Measurements from ENCODE around the gene SMCR8.

- TF ChIP-seq POLR2A (conservative IDR thresholded peaks at IDR 0.05) (no peak), CTCF (IDR thresholded peaks at IDR 0.05 in 2 of 3, conservative IDR thresholded peaks at IDR 0.05 in 1 of 3; ENCODE audit: insufficient read depth in 2 of 3, low read depth in 1 of 3, low read length in 3 of 3) (no peak), ZNF740 (CRISPR knock-in tag; IDR thresholded peaks at IDR 0.05) (no peak), ZNF740 (tag; IDR thresholded peaks at IDR 0.05) (no peak), TEAD4 (IDR thresholded peaks at IDR 0.05; ENCODE audit: low read length) (no peak), TEAD4 (CRISPR knock-in tag; IDR thresholded peaks at IDR 0.05; ENCODE audit: borderline replicate concordance) (no peak), MXI1 (IDR thresholded peaks at IDR 0.05; ENCODE audit: low read depth, low read length) (no peak), ZBTB17 (CRISPR knock-in tag; IDR thresholded peaks at IDR 0.05) (no peak), CC2D1A (IDR thresholded peaks at IDR 0.05) (no peak), TAF1 (IDR thresholded peaks at IDR 0.05; ENCODE audit: control insufficient read depth, extremely low read depth, insufficient read depth, low read length, severe bottlenecking) (no peak), STAT5B (CRISPR knock-in tag; IDR thresholded peaks at IDR 0.05) (no peak), ZNF232 (CRISPR knock-in tag; IDR thresholded peaks at IDR 0.05) (no peak), BHLHE40 (IDR thresholded peaks at IDR 0.05; ENCODE audit: low read length) (no peak)
- TF ChIP-seq, protein P1, sequence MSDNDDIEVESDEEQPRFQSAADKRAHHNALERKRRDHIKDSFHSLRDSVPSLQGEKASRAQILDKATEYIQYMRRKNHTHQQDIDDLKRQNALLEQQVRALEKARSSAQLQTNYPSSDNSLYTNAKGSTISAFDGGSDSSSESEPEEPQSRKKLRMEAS (CRISPR knock-in tag; IDR thresholded peaks at IDR 0.05), result no peak
Observed at GRCh38 chr17:18332909-18333489, 17.9 kb downstream of the SMCR8 start.

Data from K562 (cell line).